ENCODE measurements around the gene CCDC43. TPM values are rescaled to one million over a fixed set of nuclear protein-coding genes. Genes with fewer than 3 reads are reported as not detected.
A peak's percentile ranks its signal among the peaks of the same experiment; 100 is the strongest.

Gene CCDC43
- total RNA-seq, 1 donor from 2014 or later, result 28.2 TPM

GRCh38 chr17:44663095-44663494 is 26.5 kb downstream of the CCDC43 start:
- no peak for TF ChIP-seq CTCF (IDR thresholded peaks at IDR 0.05; ENCODE audit: unreplicated experiment)
- H3K27ac Mint-ChIP-seq, result no peak overlapping the region
- no peak for DNase-seq (ENCODE audit: low spot score, unreplicated experiment)
- no peaks in the 10 kb centered on the region for H3K36me3 Mint-ChIP-seq (ENCODE audit: insufficient read depth)
- peaks cover 5% of the 10 kb centered on the region for H3K27me3 Mint-ChIP-seq
- H3K4me3 Mint-ChIP-seq (ENCODE audit: low read depth), result no peak overlapping the region
- no peaks in the 10 kb centered on the region for H3K4me1 Mint-ChIP-seq (ENCODE audit: low read depth)
- no peaks in the 10 kb centered on the region for H3K9me3 Mint-ChIP-seq (ENCODE audit: low read depth)

DNA sequence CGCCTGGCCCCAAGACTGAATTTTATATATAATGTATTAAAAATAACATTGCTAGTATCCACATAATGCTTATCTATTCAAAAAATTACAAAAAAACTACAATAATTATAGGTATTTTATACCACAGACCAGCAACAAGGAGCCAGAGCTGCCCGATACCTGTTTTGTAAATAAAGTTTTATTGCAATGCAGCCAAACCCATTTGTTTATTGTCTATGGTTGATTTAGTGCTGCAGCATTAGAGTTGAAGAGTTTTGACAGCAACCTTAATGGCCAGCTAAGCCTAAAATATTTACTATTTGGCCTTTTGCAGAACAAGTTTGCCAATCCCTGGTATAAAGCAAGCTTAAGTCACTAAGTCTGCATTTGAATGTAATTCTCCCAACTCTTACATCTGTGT is 27.7 kb downstream of the CCDC43 start:
- no peak for TF ChIP-seq CTCF (IDR thresholded peaks at IDR 0.05; ENCODE audit: unreplicated experiment)
- peaks cover 2% of the 10 kb centered on the region for H3K36me3 Mint-ChIP-seq (ENCODE audit: insufficient read depth)
- no peak overlapping the region for H3K4me3 Mint-ChIP-seq (ENCODE audit: low read depth)
- H3K9me3 Mint-ChIP-seq (ENCODE audit: low read depth), result no peaks in the 10 kb centered on the region
- peaks cover 2% of the 10 kb centered on the region for H3K4me1 Mint-ChIP-seq (ENCODE audit: low read depth)
- H3K27me3 Mint-ChIP-seq, result peaks cover 11% of the 10 kb centered on the region
- H3K27ac Mint-ChIP-seq, result no peak overlapping the region
- no peak for DNase-seq (ENCODE audit: low spot score, unreplicated experiment)

DNA sequence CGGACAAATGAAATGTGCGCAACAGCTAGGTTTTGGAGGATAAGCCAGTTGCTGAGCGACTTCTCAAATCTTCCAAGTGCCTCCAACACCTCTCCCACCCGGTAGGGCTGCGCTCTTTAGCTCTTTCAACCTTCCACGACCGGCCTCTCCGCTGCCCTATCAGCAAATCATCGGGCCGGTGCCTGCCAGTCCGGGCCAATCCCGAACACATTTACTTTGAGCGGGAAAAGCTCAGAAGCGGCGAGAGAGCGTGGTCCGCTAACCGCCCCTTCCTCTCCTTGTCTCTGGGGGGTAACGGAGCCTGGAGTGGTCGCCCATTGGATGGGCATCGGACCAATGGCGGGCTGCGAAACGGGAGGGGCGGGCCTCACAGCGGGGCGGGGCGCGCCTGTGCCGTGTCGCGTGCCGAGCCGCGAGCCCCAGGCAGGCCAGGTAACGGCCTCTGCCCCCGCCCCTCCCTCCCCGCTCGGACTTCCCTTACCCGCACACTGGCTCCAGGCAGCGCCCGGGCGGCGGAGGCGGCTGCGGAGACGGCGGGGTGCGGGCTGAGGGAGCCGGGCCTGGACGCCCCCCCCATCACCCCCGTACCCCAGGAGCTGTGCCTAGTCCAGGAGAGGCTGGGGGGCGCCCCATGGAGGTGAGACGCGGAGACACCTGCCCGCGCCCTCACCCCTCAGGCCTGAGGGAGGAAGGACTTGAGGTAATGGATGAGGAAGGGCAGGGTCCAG is 33.4 kb downstream of the CCDC43 start, which contains the start of gene MEIOC:
MEIOC (plus strand) TSS at position 486 of the 728 bp plus-strand sequence; CDS start at position 632, 146 bp downstream.
- peak within 1 kb of the TSS; percentile 62 for H3K4me3 Mint-ChIP-seq (ENCODE audit: low read depth)

DNA sequence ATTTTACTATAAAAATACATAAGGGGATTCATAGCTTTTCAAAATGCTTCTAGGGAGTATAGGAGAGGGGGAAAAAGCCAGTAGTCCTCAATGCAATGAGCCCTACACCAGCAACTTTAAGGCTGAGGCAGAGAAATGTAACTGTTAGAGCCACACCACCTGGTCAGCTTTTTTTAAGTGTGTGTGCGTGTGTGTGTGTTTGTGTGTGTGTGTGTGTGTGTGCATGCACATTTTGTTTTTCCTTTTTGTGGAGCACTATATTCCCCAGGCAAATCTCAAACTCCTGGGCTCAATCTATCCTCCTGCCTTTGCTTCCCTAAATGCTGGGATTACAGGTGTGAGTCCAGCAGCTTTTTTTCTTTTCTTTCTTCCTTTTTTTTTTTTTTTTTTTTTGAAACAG is 35.6 kb downstream of the CCDC43 start:
- no peak for TF ChIP-seq CTCF (IDR thresholded peaks at IDR 0.05; ENCODE audit: unreplicated experiment)
- Mint-ChIP-seq H3K27me3 (peaks cover 39% of the 10 kb centered on the region), H3K9me3 (ENCODE audit: low read depth) (no peaks in the 10 kb centered on the region), H3K27ac (no peak overlapping the region), H3K36me3 (ENCODE audit: insufficient read depth) (peaks cover 2% of the 10 kb centered on the region), H3K4me1 (ENCODE audit: low read depth) (peaks cover 2% of the 10 kb centered on the region), H3K4me3 (ENCODE audit: low read depth) (no peak overlapping the region)
- DNase-seq (ENCODE audit: low spot score, unreplicated experiment), result no peak

More for the DNA sequence above, 33.4 kb downstream of the CCDC43 start, which contains the start of gene MEIOC:
- DNase-seq (ENCODE audit: low spot score, unreplicated experiment), result peak; percentile 27
- peaks cover 2% of the 10 kb centered on the region for H3K4me1 Mint-ChIP-seq (ENCODE audit: low read depth)
- H3K27me3 Mint-ChIP-seq, result peaks cover 32% of the 10 kb centered on the region
- peaks cover 2% of the 10 kb centered on the region for H3K36me3 Mint-ChIP-seq (ENCODE audit: insufficient read depth)
- peak within 1 kb of the TSS; percentile 71 for H3K27ac Mint-ChIP-seq
- H3K9me3 Mint-ChIP-seq (ENCODE audit: low read depth), result no peaks in the 10 kb centered on the region
- TF ChIP-seq CTCF (IDR thresholded peaks at IDR 0.05; ENCODE audit: unreplicated experiment), result peak; percentile 18

DNA sequence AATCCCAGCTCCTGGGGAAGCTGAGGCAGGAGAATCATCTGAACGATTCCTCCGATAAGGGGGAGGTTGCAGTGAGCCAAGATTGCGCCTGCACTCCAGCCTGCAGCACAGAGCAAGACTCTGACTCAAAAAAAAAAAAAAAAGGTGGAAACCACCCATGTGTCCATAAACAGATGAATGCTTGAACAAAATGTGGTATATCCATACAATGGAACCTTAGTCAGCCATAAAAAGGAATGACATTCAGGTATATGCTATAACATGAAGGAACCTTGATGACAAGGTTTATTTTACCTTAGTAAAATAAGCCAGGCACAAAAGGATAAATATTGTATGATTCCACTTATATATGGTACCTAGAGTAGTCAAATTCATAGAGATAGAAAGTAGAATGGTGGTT is 36.2 kb downstream of the CCDC43 start:
- Mint-ChIP-seq H3K27ac (no peak overlapping the region), H3K9me3 (ENCODE audit: low read depth) (no peaks in the 10 kb centered on the region), H3K27me3 (peaks cover 40% of the 10 kb centered on the region), H3K36me3 (ENCODE audit: insufficient read depth) (peaks cover 2% of the 10 kb centered on the region), H3K4me1 (ENCODE audit: low read depth) (peaks cover 2% of the 10 kb centered on the region), H3K4me3 (ENCODE audit: low read depth) (no peak overlapping the region)
- no peak for DNase-seq (ENCODE audit: low spot score, unreplicated experiment)
- TF ChIP-seq CTCF (IDR thresholded peaks at IDR 0.05; ENCODE audit: unreplicated experiment), result no peak

All from progenitor cell of endocrine pancreas (in vitro differentiated cells).